H1 (cell line): ENCODE data around the gene E2F2. TPM values are rescaled to one million over a fixed set of nuclear protein-coding genes. Genes with fewer than 3 reads are reported as not detected.

Source experiments
- CTCF ChIA-PET: fragments of 300-600 bp; sonication (Branson Sonifier 250); formaldehyde crosslinking; loops from one replicate; lab custom pipeline; 2021; ENCODE audit not compliant: partially characterized antibody; lab: Charles Lee
- POLR2A ChIA-PET: fragments of 300-600 bp; sonication (Branson Sonifier 250); formaldehyde crosslinking; loops from one replicate; lab custom pipeline; 2021; ENCODE audit warnings: inconsistent platforms; ENCODE audit not compliant: partially characterized antibody; lab: Charles Lee
- DNase-seq, 2 experiments: peaks; one replicate each; pipeline versions ENCODE4 v3.0.0 to v3.0.0-alpha.2; 2010 to 2022; ENCODE audit warnings: low spot score in 2 of 2, low read depth in 1 of 2, mixed read lengths in 1 of 2
- FAIRE-seq: peaks from 2 replicates; lab custom pipeline; 2011; peaks lifted over from hg19 to GRCh38; lab: Jason Lieb, UNC
- H2AFZ ChIP-seq: 2 replicates; pipeline ENCODE4 v1.8.1; 2012; ENCODE audit warnings: low read length, inconsistent platforms
- H2AK5ac ChIP-seq: 2 replicates; pipeline ENCODE4 v1.6.1; 2013; ENCODE audit warnings: low read depth, low read length
- H2BK120ac ChIP-seq: replicated peaks from 2 replicates; pipeline ENCODE3; 2013; ENCODE audit warnings: low read depth, low read length, inconsistent platforms
- H2BK12ac ChIP-seq: 2 replicates; pipeline ENCODE4 v1.6.1; 2013; ENCODE audit warnings: low read depth, low read length
- H2BK15ac ChIP-seq: 2 replicates; pipeline ENCODE4 v1.6.1; 2013; ENCODE audit warnings: low read length
- H2BK20ac ChIP-seq: 2 replicates; pipeline ENCODE4 v1.6.1; 2013; ENCODE audit warnings: low read length
- H2BK5ac ChIP-seq: 2 replicates; pipeline ENCODE4 v1.6.1; 2013; ENCODE audit warnings: low read depth, low read length
- H3K14ac ChIP-seq: 2 replicates; pipeline ENCODE4 v1.6.1; 2013; ENCODE audit warnings: inconsistent platforms; ENCODE audit not compliant: insufficient read length
- H3K18ac ChIP-seq: 2 replicates; pipeline ENCODE4 v1.6.1; 2013; ENCODE audit warnings: low read length; ENCODE audit errors: extremely low read depth
- H3K23ac ChIP-seq: 2 replicates; pipeline ENCODE4 v1.6.1; 2013; ENCODE audit warnings: inconsistent platforms; ENCODE audit not compliant: insufficient read length
- H3K23me2 ChIP-seq: 2 replicates; pipeline ENCODE4 v1.6.1; 2013; ENCODE audit warnings: low read depth, low read length
- H3K27ac ChIP-seq: 2 replicates; pipeline ENCODE4 v1.6.1; 2011; ENCODE audit warnings: low read depth, low read length, inconsistent platforms
- H3K27me3 ChIP-seq, 4 experiments: replicated peaks in 1 of 4; 1 replicate in 1 of 4; 2 replicates in 3 of 4; pipeline versions ENCODE4 v1.6.1 to v1.8.1; 2011 to 2013; ENCODE audit warnings: low read length in 3 of 4, mild to moderate bottlenecking in 3 of 4, inconsistent platforms in 2 of 4, mixed read lengths in 2 of 4, moderate library complexity in 1 of 4; ENCODE audit not compliant: control insufficient read depth in 3 of 4, insufficient read depth in 3 of 4; ENCODE audit errors: extremely low read depth in 1 of 4
- H3K36me3 ChIP-seq, 4 experiments: 2 replicates each; pipeline versions ENCODE4 v1.6.1 to v1.8.1; 2011 to 2013; ENCODE audit warnings: mild to moderate bottlenecking in 4 of 4, low read length in 3 of 4, moderate library complexity in 2 of 4, control low read depth in 1 of 4, inconsistent platforms in 1 of 4; ENCODE audit not compliant: insufficient read depth in 4 of 4, control insufficient read depth in 2 of 4
- H3K4ac ChIP-seq: replicated peaks from 2 replicates; pipeline ENCODE3; 2013; ENCODE audit warnings: low read length, low read depth, mixed read lengths, inconsistent platforms; ENCODE audit not compliant: insufficient read length
- H3K4me1 ChIP-seq, 4 experiments: replicated peaks in 1 of 4; 1 replicate in 1 of 4; 2 replicates in 3 of 4; pipeline versions ENCODE4 v1.6.1 to v1.8.1; 2011 to 2013; ENCODE audit warnings: low read length in 3 of 4, inconsistent platforms in 2 of 4, mixed read lengths in 1 of 4; ENCODE audit not compliant: insufficient read depth in 4 of 4, control insufficient read depth in 3 of 4
- H3K4me2 ChIP-seq, 2 experiments: 2 replicates each; pipeline versions ENCODE4 v1.6.1 to v1.8.1; 2011 to 2013; ENCODE audit warnings: low read depth in 2 of 2, low read length in 2 of 2, control low read depth in 1 of 2, inconsistent platforms in 1 of 2, mild to moderate bottlenecking in 1 of 2; ENCODE audit not compliant: insufficient read depth in 1 of 2
- H3K4me3 ChIP-seq, 4 experiments: fragments of 200-600, 300-600 bp in 1 of 4; sonication (generic), shearing (Covaris generic), sonication (Bioruptor Twin) in 1 of 4; 2 replicates each; pipeline versions ENCODE4 v1.5.1 to v1.8.1; 2011 to 2016; ENCODE audit warnings: low read length in 4 of 4, low read depth in 3 of 4, control low read depth in 2 of 4, inconsistent platforms in 2 of 4, mild to moderate bottlenecking in 2 of 4, mixed read lengths in 1 of 4, moderate library complexity in 1 of 4; ENCODE audit not compliant: insufficient read depth in 2 of 4; ENCODE audit errors: extremely low read depth in 1 of 4
- H3K56ac ChIP-seq: replicated peaks from 2 replicates; pipeline ENCODE3; 2013; ENCODE audit warnings: low read depth, mild to moderate bottlenecking, mixed read lengths, low read length, inconsistent platforms; ENCODE audit not compliant: insufficient read length
- H3K79me1 ChIP-seq: 2 replicates; pipeline ENCODE4 v1.6.1; 2013; ENCODE audit warnings: low read depth, low read length, control low read depth
- H3K79me2 ChIP-seq, 2 experiments: 2 replicates each; pipeline versions ENCODE4 v1.6.1 to v1.8.1; 2012 to 2013; ENCODE audit warnings: low read length in 2 of 2, mild to moderate bottlenecking in 2 of 2, inconsistent platforms in 1 of 2; ENCODE audit not compliant: insufficient read depth in 2 of 2, control insufficient read depth in 1 of 2
- H3K9ac ChIP-seq, 4 experiments: replicated peaks in 1 of 4; 1 replicate in 1 of 4; 2 replicates in 3 of 4; pipeline versions ENCODE4 v1.6.1 to v1.8.1; 2011 to 2013; ENCODE audit warnings: low read depth in 3 of 4, low read length in 3 of 4, control low read depth in 2 of 4, mild to moderate bottlenecking in 2 of 4, moderate library complexity in 2 of 4, inconsistent platforms in 1 of 4; ENCODE audit errors: extremely low read depth in 1 of 4
- H3K9me3 ChIP-seq, 2 experiments: 2 replicates each; pipeline versions ENCODE4 v1.6.1 to v1.8.1; 2012 to 2013; ENCODE audit warnings: mild to moderate bottlenecking in 2 of 2, moderate library complexity in 2 of 2, control low read depth in 1 of 2, inconsistent platforms in 1 of 2, low read depth in 1 of 2, low read length in 1 of 2, mixed read lengths in 1 of 2; ENCODE audit not compliant: insufficient read depth in 2 of 2
- H4K20me1 ChIP-seq, 2 experiments: replicated peaks in 1 of 2; 2 replicates each; pipeline versions ENCODE3 to v1.8.1; 2011 to 2013; ENCODE audit warnings: inconsistent platforms in 2 of 2, low read length in 2 of 2, mild to moderate bottlenecking in 1 of 2; ENCODE audit not compliant: insufficient read depth in 2 of 2, control insufficient read depth in 1 of 2
- H4K5ac ChIP-seq: 2 replicates; pipeline ENCODE4 v1.6.1; 2013; ENCODE audit warnings: low read length, low read depth, mixed read lengths, inconsistent platforms; ENCODE audit not compliant: insufficient read length
- H4K8ac ChIP-seq: 2 replicates; pipeline ENCODE4 v1.8.0; 2013; ENCODE audit warnings: mild to moderate bottlenecking, moderate library complexity, low read length, inconsistent platforms; ENCODE audit not compliant: insufficient read depth; ENCODE audit errors: extremely low read depth
- H4K91ac ChIP-seq: replicated peaks from 2 replicates; pipeline ENCODE3; 2013; ENCODE audit warnings: low read length, mixed read lengths, inconsistent platforms; ENCODE audit not compliant: insufficient read length
- BACH1 ChIP-seq: IDR thresholded peaks from 2 replicates; pipeline ENCODE4 v1.6.1; 2012; ENCODE audit warnings: low read length, improper control_type of control experiment
- BCL11A ChIP-seq, 2 experiments: IDR thresholded peaks; one replicate each; pipeline ENCODE4 v1.6.1; 2011; ENCODE audit warnings: low read depth in 2 of 2, low read length in 2 of 2, mild to moderate bottlenecking in 2 of 2
- CBX5 ChIP-seq: fragments of 300-800, 300-1000 bp; sonication (generic); IDR thresholded peaks from 2 replicates; pipeline ENCODE4 v1.7.1; 2016; ENCODE audit warnings: antibody characterized with exemption, low read length, low read depth
- EGR1 ChIP-seq: IDR thresholded peaks from 2 replicates; pipeline ENCODE4 v1.6.1; 2011; ENCODE audit warnings: low read depth, low read length, borderline replicate concordance
- GABPA ChIP-seq: IDR thresholded peaks from 2 replicates; pipeline ENCODE4 v1.6.1; 2011; ENCODE audit warnings: mild to moderate bottlenecking, low read length, moderate library complexity, borderline replicate concordance; ENCODE audit not compliant: insufficient read depth
- JUND ChIP-seq: IDR thresholded peaks from 2 replicates; pipeline ENCODE4 v1.6.1; 2011; ENCODE audit warnings: mild to moderate bottlenecking, improper control_type of control experiment, low read length
- MAFK ChIP-seq: IDR thresholded peaks from 2 replicates; pipeline ENCODE4 v1.6.1; 2012; ENCODE audit warnings: low read depth, mild to moderate bottlenecking, improper control_type of control experiment, low read length
- POLR2A ChIP-seq, 2 experiments: IDR thresholded peaks; 1 replicate in 1 of 2; 2 replicates in 1 of 2; pipeline ENCODE4 v1.6.1; 2011; ENCODE audit warnings: low read depth in 2 of 2, low read length in 2 of 2, mild to moderate bottlenecking in 2 of 2; ENCODE audit errors: control extremely low read depth in 1 of 2
- RXRA ChIP-seq: IDR thresholded peaks from 2 replicates; pipeline ENCODE4 v1.6.1; 2011; ENCODE audit warnings: low read depth, mild to moderate bottlenecking, low read length, moderate library complexity; ENCODE audit not compliant: insufficient read depth
- TAF1 ChIP-seq: IDR thresholded peaks from 2 replicates; pipeline ENCODE4 v1.6.1; 2011; ENCODE audit warnings: mild to moderate bottlenecking, low read depth, low read length
- WGBS, 2 experiments: shearing (Covaris generic) in 1 of 2; methylation state at CpG; one replicate each; pipeline versions ENCODE4 v1.1.6 to v1.1.7; 2013 to 2015; ENCODE audit warnings: low lambda C conversion rate in 2 of 2, mixed read lengths in 2 of 2, inconsistent platforms in 1 of 2, low coverage in 1 of 2, missing lambda C conversion rate in 1 of 2; ENCODE audit not compliant: insufficient replicate concordance in 2 of 2, insufficient coverage in 1 of 2, insufficient read length in 1 of 2; ENCODE audit errors: extremely low coverage in 1 of 2, missing lambda C conversion rate in 1 of 2; 5-methylcytosine and 5-hydroxymethylcytosine counted together
- polyA plus RNA-seq, 7 experiments: library from polyadenylated mRNA; depleted of rRNA in 3 of 7; stranded (reverse) in 5 of 7; unstranded in 2 of 7; fragments of >200 nt in 5 of 7; fragments of 200-250 nt in 2 of 7; gene quantifications; 1 replicate in 5 of 7; 2 replicates in 1 of 7; 4 replicates in 1 of 7; pipeline versions ENCODE4 v1.2.1 to v1.2.3, GENCODE V29; 2011 to 2013; ENCODE audit warnings: missing spikeins in 2 of 7, mixed read lengths in 2 of 7
- total RNA-seq: library from RNA; stranded (reverse); fragmentation: NEBNext Ultra II Directional; extraction: Animal tissue kit (Norgen Biotek cat#: 25700); gene quantifications from 2 replicates; pipeline ENCODE4 v1.2.1, GENCODE V29; 2021

Gene E2F2
- total and polyA plus RNA-seq, 2 of the 8 experiments (the other 6 are each of a cell fraction or from before 2014, with no cell fraction given), result 1.8 to 7.0 TPM

- Histone ChIP-seq H3K79me2 (peaks cover 0 to 53% of the 10 kb centered on the region in 2 experiments; a peak in 2 of 4 replicates), H3K18ac (no peak overlapping the region), H3K23ac (no peak overlapping the region), H2BK20ac (no peak overlapping the region), H3K56ac (no peak overlapping the region), H2AK5ac (no peak overlapping the region), H3K23me2 (no peaks in the 10 kb centered on the region), H4K91ac (no peak overlapping the region), H3K9me3 (no peaks in the 10 kb centered on the region), H2BK120ac (no peak overlapping the region), H2BK15ac (no peak overlapping the region), H4K5ac (no peak overlapping the region), H3K27me3 (no peaks in the 10 kb centered on the region), H3K14ac (no peak overlapping the region), H3K4me2 (no peak overlapping the region), H3K27ac (no peak overlapping the region), H3K9ac (no peak overlapping the region), H3K79me1 (peaks cover 17% of the 10 kb centered on the region), H3K4ac (no peak overlapping the region), H3K4me3 (no peak overlapping the region), H4K8ac (no peak overlapping the region), H2AFZ (no peak overlapping the region), H2BK12ac (no peak overlapping the region), H2BK5ac (no peak overlapping the region), H3K4me1 (peaks cover 0 to 5% (median 0%) of the 10 kb centered on the region in 4 experiments; a peak in 2 of 7 replicates), H3K36me3 (no peaks in the 10 kb centered on the region), H4K20me1 (peaks cover 15 to 39% of the 10 kb centered on the region in 2 experiments)
- ChIA-PET CTCF (interaction anchor here (1.2 kb wide), 1 partner anchor 19 kb away, joined by 6 read pairs; no protein-coding TSS in a partner anchor), POLR2A (no interaction called here)
- WGBS, 2 experiments, result 88% methylated on average over 10 of the region's 10 CpGs; no CpG with 5 or more reads in 1 of the 2 experiments
- TF ChIP-seq BACH1 (no peak), RXRA (no peak), JUND (no peak), GABPA (no peak), EGR1 (no peak), TAF1 (no peak), CBX5 (no peak), MAFK (no peak), BCL11A (IDR thresholded peaks at IDR 0.05; ENCODE audit: low read depth in 2 of 2, low read length in 2 of 2) (no peak), POLR2A (IDR thresholded peaks at IDR 0.05; ENCODE audit: control extremely low read depth in 1 of 2, low read depth in 2 of 2, low read length in 2 of 2) (no peak)
- FAIRE-seq, result no peak
- DNase-seq, result no peak
These were observed 53.5 kb downstream of the E2F2 start for GRCh38 chr1:23477359-23478144.
